Right lobe of liver (tissue), 4 donors: ENCODE data around the gene F8.

Experiments
- CTCF ChIP-seq, 4 donors: fragments of 200-600 bp in 3 of 4; fragments of 450-650 bp in 1 of 4; IDR thresholded peaks; one replicate each; pipeline versions ENCODE4 v1.5.1 to v1.8.0; 2016 to 2022; ENCODE audit warnings: antibody characterized with exemption in 4 of 4, mild to moderate bottlenecking in 2 of 4
- POLR2A ChIP-seq: fragments of 450-650 bp; IDR thresholded peaks from one replicate; pipeline ENCODE4 v1.6.1; 2017; ENCODE audit warnings: antibody characterized with exemption, mild to moderate bottlenecking
- donor health status: DM: no; HTN: no; CAD: no.
- donor health status: DM: no; HTN: no; CAD: no.
- donor health status: DM: no; HTN: yes; CAD: no.

DNA sequence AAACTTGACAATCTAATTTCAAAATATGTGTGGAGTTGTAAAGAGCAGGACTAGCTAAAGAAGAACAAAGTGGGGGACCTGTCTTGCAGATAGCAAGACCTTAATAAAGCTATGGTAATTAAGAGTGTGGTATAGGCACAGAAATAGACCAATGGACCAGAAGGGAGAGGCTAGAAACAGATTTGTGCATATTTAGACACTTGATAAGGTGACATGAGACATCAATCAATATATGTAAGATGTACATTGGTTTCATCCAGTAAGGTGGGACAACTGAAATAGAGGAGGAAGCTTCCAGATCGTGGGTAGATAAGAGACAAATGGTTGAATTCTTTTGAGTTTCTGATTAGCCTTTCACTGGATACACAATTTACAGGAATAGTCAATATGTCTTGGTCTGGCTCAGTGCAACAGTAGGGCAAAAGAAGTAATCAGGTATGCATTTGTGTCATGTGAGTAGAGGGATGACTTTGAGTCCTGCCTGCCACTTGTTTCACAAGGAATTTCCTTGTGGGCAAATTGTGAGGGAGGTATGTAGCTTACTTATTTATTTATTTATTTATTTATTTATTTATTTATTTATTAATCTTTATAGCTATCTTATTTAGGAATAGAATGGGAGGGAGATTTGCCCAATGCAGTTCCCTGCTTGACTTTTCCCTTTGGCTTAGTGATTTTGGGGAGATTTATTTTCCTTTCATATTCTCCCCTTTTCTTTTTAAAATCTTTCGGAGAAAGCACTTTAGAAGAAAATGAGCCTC lies 210.0 kb downstream of the F8 start:
- TF ChIP-seq CTCF (IDR thresholded peaks at IDR 0.05): no peak
- TF ChIP-seq POLR2A: no peak
